Measurements from ENCODE around the gene UBAP2L. TPM values are rescaled to one million over a fixed set of nuclear protein-coding genes. Genes with fewer than 3 reads are reported as not detected.
A peak's percentile ranks its signal among the peaks of the same experiment; 100 is the strongest.

The UBAP2L gene
- total and polyA plus RNA-seq, 9 of the 15 experiments (the other 6 are each of a cell fraction or from before 2014, with no cell fraction given): 75.0 to 245 (median 119) TPM

DNA sequence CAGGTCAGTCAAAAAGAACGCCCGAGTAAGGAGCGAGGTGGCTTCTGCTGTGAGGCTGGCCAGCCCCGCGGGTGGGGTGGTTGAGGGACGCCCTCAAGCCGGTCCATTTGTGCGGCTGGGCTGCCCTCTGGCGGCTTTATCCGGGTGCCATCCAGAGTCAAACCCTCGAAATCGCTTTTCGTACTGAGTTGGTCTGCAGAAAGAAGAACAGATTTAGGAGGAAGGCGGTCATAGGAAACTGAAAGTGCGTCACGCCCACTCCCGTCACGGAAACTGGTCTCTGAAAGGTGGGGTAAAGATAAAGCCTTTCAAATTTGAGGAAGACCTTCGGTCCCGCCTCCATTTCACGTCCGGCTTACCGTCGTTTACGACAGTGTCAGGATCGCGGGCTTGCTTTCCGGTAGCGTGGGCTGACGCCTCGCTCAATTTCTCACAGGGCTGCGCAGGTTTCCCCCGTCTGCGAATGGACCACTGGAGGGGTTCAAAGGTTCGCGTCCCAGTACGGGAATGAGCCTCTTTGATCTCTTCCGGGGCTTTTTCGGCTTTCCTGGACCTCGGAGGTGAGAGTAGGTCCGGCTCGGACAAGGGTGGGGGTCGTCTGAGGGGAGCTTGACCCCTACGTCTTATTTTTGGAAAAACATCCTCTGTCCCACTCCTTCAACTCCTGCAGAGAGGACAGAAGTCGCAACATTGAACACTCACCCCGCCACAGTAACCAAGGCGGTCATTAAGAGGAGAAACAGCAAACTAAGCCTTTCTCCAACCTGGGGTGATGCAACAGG lies 51.7 kb downstream of the UBAP2L start, which contains the start of gene HAX1 (continued):
- TF ChIP-seq, protein P1, sequence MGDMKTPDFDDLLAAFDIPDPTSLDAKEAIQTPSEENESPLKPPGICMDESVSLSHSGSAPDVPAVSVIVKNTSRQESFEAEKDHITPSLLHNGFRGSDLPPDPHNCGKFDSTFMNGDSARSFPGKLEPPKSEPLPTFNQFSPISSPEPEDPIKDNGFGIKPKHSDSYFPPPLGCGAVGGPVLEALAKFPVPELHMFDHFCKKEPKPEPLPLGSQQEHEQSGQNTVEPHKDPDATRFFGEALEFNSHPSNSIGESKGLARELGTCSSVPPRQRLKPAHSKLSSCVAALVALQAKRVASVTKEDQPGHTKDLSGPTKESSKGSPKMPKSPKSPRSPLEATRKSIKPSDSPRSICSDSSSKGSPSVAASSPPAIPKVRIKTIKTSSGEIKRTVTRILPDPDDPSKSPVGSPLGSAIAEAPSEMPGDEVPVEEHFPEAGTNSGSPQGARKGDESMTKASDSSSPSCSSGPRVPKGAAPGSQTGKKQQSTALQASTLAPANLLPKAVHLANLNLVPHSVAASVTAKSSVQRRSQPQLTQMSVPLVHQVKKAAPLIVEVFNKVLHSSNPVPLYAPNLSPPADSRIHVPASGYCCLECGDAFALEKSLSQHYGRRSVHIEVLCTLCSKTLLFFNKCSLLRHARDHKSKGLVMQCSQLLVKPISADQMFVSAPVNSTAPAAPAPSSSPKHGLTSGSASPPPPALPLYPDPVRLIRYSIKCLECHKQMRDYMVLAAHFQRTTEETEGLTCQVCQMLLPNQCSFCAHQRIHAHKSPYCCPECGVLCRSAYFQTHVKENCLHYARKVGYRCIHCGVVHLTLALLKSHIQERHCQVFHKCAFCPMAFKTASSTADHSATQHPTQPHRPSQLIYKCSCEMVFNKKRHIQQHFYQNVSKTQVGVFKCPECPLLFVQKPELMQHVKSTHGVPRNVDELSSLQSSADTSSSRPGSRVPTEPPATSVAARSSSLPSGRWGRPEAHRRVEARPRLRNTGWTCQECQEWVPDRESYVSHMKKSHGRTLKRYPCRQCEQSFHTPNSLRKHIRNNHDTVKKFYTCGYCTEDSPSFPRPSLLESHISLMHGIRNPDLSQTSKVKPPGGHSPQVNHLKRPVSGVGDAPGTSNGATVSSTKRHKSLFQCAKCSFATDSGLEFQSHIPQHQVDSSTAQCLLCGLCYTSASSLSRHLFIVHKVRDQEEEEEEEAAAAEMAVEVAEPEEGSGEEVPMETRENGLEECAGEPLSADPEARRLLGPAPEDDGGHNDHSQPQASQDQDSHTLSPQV (IDR thresholded peaks at IDR 0.05): no peak
- TF ChIP-seq, protein P2, sequence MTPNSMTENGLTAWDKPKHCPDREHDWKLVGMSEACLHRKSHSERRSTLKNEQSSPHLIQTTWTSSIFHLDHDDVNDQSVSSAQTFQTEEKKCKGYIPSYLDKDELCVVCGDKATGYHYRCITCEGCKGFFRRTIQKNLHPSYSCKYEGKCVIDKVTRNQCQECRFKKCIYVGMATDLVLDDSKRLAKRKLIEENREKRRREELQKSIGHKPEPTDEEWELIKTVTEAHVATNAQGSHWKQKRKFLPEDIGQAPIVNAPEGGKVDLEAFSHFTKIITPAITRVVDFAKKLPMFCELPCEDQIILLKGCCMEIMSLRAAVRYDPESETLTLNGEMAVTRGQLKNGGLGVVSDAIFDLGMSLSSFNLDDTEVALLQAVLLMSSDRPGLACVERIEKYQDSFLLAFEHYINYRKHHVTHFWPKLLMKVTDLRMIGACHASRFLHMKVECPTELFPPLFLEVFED (CRISPR knock-in tag; conservative IDR thresholded peaks at IDR 0.05): 0 out of 2 replicates have a peak, but pooled peaks have one; percentile 16
- TF ChIP-seq, protein P3, sequence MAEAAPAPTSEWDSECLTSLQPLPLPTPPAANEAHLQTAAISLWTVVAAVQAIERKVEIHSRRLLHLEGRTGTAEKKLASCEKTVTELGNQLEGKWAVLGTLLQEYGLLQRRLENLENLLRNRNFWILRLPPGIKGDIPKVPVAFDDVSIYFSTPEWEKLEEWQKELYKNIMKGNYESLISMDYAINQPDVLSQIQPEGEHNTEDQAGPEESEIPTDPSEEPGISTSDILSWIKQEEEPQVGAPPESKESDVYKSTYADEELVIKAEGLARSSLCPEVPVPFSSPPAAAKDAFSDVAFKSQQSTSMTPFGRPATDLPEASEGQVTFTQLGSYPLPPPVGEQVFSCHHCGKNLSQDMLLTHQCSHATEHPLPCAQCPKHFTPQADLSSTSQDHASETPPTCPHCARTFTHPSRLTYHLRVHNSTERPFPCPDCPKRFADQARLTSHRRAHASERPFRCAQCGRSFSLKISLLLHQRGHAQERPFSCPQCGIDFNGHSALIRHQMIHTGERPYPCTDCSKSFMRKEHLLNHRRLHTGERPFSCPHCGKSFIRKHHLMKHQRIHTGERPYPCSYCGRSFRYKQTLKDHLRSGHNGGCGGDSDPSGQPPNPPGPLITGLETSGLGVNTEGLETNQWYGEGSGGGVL (CRISPR knock-in tag; IDR thresholded peaks at IDR 0.05): no peak
- peak; percentile 36 for TF ChIP-seq SMAD4 (CRISPR knock-in tag; conservative IDR thresholded peaks at IDR 0.05)
- TF ChIP-seq PML (IDR thresholded peaks at IDR 0.05; ENCODE audit: low read length): peak; percentile 38
- TF ChIP-seq FOXK2 (conservative IDR thresholded peaks at IDR 0.05 in 1 of 2, IDR thresholded peaks at IDR 0.05 in 1 of 2; ENCODE audit: low read depth in 2 of 2): peak in 1 of 2 experiments; percentile 17; a peak in 2 of 4 replicates
- peak; percentile 35; the same call in 1 of the 2 replicates for TF ChIP-seq KDM2B (CRISPR knock-in tag; IDR thresholded peaks at IDR 0.05)
- peak; percentile 90 for TF ChIP-seq SP1 (CRISPR knock-in tag; IDR thresholded peaks at IDR 0.05)
- TF ChIP-seq KLF6 (CRISPR knock-in tag; IDR thresholded peaks at IDR 0.05; ENCODE audit: borderline replicate concordance): no peak
- TF ChIP-seq, protein P4, sequence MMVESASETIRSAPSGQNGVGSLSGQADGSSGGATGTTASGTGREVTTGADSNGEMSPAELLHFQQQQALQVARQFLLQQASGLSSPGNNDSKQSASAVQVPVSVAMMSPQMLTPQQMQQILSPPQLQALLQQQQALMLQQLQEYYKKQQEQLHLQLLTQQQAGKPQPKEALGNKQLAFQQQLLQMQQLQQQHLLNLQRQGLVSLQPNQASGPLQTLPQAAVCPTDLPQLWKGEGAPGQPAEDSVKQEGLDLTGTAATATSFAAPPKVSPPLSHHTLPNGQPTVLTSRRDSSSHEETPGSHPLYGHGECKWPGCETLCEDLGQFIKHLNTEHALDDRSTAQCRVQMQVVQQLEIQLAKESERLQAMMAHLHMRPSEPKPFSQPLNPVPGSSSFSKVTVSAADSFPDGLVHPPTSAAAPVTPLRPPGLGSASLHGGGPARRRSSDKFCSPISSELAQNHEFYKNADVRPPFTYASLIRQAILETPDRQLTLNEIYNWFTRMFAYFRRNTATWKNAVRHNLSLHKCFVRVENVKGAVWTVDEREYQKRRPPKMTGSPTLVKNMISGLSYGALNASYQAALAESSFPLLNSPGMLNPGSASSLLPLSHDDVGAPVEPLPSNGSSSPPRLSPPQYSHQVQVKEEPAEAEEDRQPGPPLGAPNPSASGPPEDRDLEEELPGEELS (CRISPR knock-in tag; IDR thresholded peaks at IDR 0.05; ENCODE audit: borderline replicate concordance): no peak
- TF ChIP-seq, protein P5, sequence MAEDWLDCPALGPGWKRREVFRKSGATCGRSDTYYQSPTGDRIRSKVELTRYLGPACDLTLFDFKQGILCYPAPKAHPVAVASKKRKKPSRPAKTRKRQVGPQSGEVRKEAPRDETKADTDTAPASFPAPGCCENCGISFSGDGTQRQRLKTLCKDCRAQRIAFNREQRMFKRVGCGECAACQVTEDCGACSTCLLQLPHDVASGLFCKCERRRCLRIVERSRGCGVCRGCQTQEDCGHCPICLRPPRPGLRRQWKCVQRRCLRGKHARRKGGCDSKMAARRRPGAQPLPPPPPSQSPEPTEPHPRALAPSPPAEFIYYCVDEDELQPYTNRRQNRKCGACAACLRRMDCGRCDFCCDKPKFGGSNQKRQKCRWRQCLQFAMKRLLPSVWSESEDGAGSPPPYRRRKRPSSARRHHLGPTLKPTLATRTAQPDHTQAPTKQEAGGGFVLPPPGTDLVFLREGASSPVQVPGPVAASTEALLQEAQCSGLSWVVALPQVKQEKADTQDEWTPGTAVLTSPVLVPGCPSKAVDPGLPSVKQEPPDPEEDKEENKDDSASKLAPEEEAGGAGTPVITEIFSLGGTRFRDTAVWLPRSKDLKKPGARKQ (CRISPR knock-in tag; IDR thresholded peaks at IDR 0.05): no peak
- peak; percentile 73 for TF ChIP-seq ZBTB7A (IDR thresholded peaks at IDR 0.05; ENCODE audit: borderline replicate concordance, control insufficient read depth, low read depth, low read length)
- TF ChIP-seq THRAP3 (IDR thresholded peaks at IDR 0.05; ENCODE audit: borderline replicate concordance): no peak
- TF ChIP-seq DIDO1 (tag; IDR thresholded peaks at IDR 0.05; ENCODE audit: low read depth): 0 out of 2 replicates have a peak, but pooled peaks have one; percentile 76
